ENCODE data around the gene CHM.

DNA sequence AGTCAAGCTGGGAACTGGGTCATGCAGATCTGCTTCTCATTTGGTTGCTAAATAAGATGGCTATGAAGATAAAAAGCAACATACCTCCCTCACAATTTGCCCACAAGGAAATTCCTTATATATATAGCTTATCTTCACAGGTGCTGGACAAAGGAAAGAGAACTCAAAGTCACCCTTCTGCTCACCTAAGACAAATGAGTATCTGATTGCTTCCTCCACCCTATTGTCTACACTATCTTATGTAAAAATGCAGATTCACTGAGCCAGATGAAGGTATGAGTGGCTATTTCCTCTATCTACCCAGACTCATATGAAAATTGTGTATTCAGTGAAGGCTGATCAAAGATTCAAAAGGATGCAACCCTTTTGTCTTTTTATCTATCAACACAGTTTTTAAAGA lies 50.8 kb downstream of the CHM start:
- TF ChIP-seq POLR2A (IDR thresholded peaks at IDR 0.05; ENCODE audit: low read depth, low read length): no peak
- no peak for TF ChIP-seq SPI1 (IDR thresholded peaks at IDR 0.05; ENCODE audit: low read depth, low read length)
- TF ChIP-seq POLR2AphosphoS5 (IDR thresholded peaks at IDR 0.05; ENCODE audit: low read depth, low read length): no peak
- no peak for TF ChIP-seq TAF1 (IDR thresholded peaks at IDR 0.05; ENCODE audit: low read depth, low read length)
- TF ChIP-seq POU2F2 (IDR thresholded peaks at IDR 0.05; ENCODE audit: low read depth, low read length): no peak
- no peak for TF ChIP-seq PAX5 (IDR thresholded peaks at IDR 0.05; ENCODE audit: insufficient read depth, low read length, severe bottlenecking)

Data from GM12891 (cell line).